Esophagus muscularis mucosa (tissue), 4 donors: ENCODE measurements around the gene CCDC92. TPM values are rescaled to one million over a fixed set of nuclear protein-coding genes. Genes with fewer than 3 reads are reported as not detected.

ENCODE experiments used
- DNase-seq: peaks from one replicate; pipeline ENCODE4 v3.0.0-alpha.2; 2017; ENCODE audit errors: extremely low spot score
- H3K27ac ChIP-seq, 4 donors: fragments of 200-600 bp; sonication (generic); replicated peaks in 1 of 4; 1 replicate in 3 of 4; 2 replicates in 1 of 4; pipeline ENCODE4 v1.5.1; 2016 to 2019; ENCODE audit warnings: mild to moderate bottlenecking in 1 of 4
- H3K27me3 ChIP-seq, 4 donors: fragments of 200-600 bp; sonication (generic); one replicate each; pipeline versions ENCODE4 v1.5.1 to v1.6.0; 2016 to 2019
- H3K36me3 ChIP-seq, 4 donors: fragments of 200-600 bp; sonication (generic); one replicate each; pipeline ENCODE4 v1.5.1; 2016 to 2019
- H3K4me1 ChIP-seq, 4 donors: fragments of 200-600 bp; sonication (generic); one replicate each; pipeline ENCODE4 v1.5.1; 2016 to 2019
- H3K4me3 ChIP-seq, 4 donors: fragments of 200-600 bp; sonication (generic); 1 replicate in 2 of 4; 2 replicates in 2 of 4; pipeline ENCODE4 v1.5.1; 2016 to 2019; ENCODE audit warnings: mild to moderate bottlenecking in 4 of 4, moderate library complexity in 1 of 4
- H3K9me3 ChIP-seq, 4 donors: fragments of 200-600 bp; sonication (generic); 1 replicate in 3 of 4; 2 replicates in 1 of 4; pipeline ENCODE4 v1.5.1; 2016 to 2019
- CTCF ChIP-seq, 3 experiments: fragments of 200-600 bp in 2 of 3; fragments of 450-650 bp in 1 of 3; sonication (generic) in 2 of 3; IDR thresholded peaks; one replicate each; pipeline ENCODE4 v1.5.1; 2017 to 2019; ENCODE audit warnings: antibody characterized with exemption in 3 of 3, mild to moderate bottlenecking in 2 of 3, moderate library complexity in 1 of 3
- EP300 ChIP-seq: sonication (generic); formaldehyde crosslinking; IDR thresholded peaks from one replicate; pipeline ENCODE4 v1.6.1; 2017; ENCODE audit warnings: antibody characterized with exemption
- POLR2A ChIP-seq: fragments of 450-650 bp; IDR thresholded peaks from one replicate; pipeline ENCODE4 v1.6.1; 2017; ENCODE audit warnings: antibody characterized with exemption, moderate library complexity, mild to moderate bottlenecking, low read depth
- POLR2AphosphoS5 ChIP-seq, 2 donors: sonication (generic); formaldehyde crosslinking; IDR thresholded peaks; one replicate each; pipeline ENCODE4 v1.6.1; 2017; ENCODE audit warnings: antibody characterized with exemption in 2 of 2
- WGBS: methylation state at CpG from one replicate; pipeline ENCODE4 v1.1.5; 2018; 5-methylcytosine and 5-hydroxymethylcytosine counted together
- intact Hi-C: fragments of 100-400 bp; cut with DNase I; formaldehyde crosslinking; loops from one replicate; pipeline ENCODE4 v1.15.1; 2023
- total RNA-seq, 4 donors: library from RNA; depleted of rRNA; stranded (reverse); fragments of >200 nt; gene quantifications; one replicate each; pipeline versions ENCODE4 v1.1.0 to v1.2.1, GENCODE V29; 2016

Gene CCDC92
- total RNA-seq, 4 donors from 2014 or later, result 42.2 to 66.3 (median 54.1) TPM

GRCh38 chr12:123893276-123893675 is 79.4 kb downstream of the CCDC92 start:
- H3K9me3 ChIP-seq, result no peaks in the 10 kb centered on the region
- DNase-seq, result no peak
- H3K4me3 ChIP-seq, result no peak overlapping the region
- peaks cover 0 to 31% (median 0%) of the 10 kb centered on the region in 4 donors for H3K27me3 ChIP-seq
- 72% methylated on average over 4 of the region's 9 CpGs for WGBS
- TF ChIP-seq CTCF (IDR thresholded peaks at IDR 0.05), result no peak
- TF ChIP-seq POLR2AphosphoS5 (IDR thresholded peaks at IDR 0.05), result no peak
- no peak for TF ChIP-seq EP300
- no peak for TF ChIP-seq POLR2A
- no peaks in the 10 kb centered on the region for H3K4me1 ChIP-seq
- intact Hi-C loops, result no loop called here
- H3K27ac ChIP-seq, result no peak overlapping the region
- no peaks in the 10 kb centered on the region for H3K36me3 ChIP-seq

GRCh38 chr12:123892853-123893252 is 79.8 kb downstream of the CCDC92 start:
- WGBS, result 85% methylated on average over 3 of the region's 10 CpGs
- no peaks in the 10 kb centered on the region for H3K9me3 ChIP-seq
- TF ChIP-seq EP300 (no peak), CTCF (IDR thresholded peaks at IDR 0.05) (no peak), POLR2AphosphoS5 (IDR thresholded peaks at IDR 0.05) (no peak), POLR2A (no peak)
- no peaks in the 10 kb centered on the region for H3K4me1 ChIP-seq
- H3K36me3 ChIP-seq, result no peaks in the 10 kb centered on the region
- H3K27ac ChIP-seq, result no peak overlapping the region
- intact Hi-C loops, result no loop called here
- peaks cover 0 to 35% (median 0%) of the 10 kb centered on the region in 4 donors for H3K27me3 ChIP-seq
- H3K4me3 ChIP-seq, result no peak overlapping the region
- DNase-seq, result no peak

GRCh38 chr12:123892180-123892559 is 80.5 kb downstream of the CCDC92 start:
- WGBS, result 85% methylated on average over 9 of the region's 9 CpGs
- Histone ChIP-seq H3K27ac (no peak overlapping the region), H3K4me3 (no peak overlapping the region), H3K36me3 (no peaks in the 10 kb centered on the region), H3K4me1 (no peaks in the 10 kb centered on the region), H3K9me3 (no peaks in the 10 kb centered on the region), H3K27me3 (peaks cover 0 to 41% (median 0%) of the 10 kb centered on the region in 4 donors)
- TF ChIP-seq POLR2A (no peak), EP300 (no peak), CTCF (IDR thresholded peaks at IDR 0.05) (no peak)
- intact Hi-C loops, result no loop called here
- no peak for DNase-seq

GRCh38 chr12:123891516-123892179 is 81.0 kb downstream of the CCDC92 start:
- Histone ChIP-seq H3K27ac (no peak overlapping the region), H3K4me1 (no peaks in the 10 kb centered on the region), H3K4me3 (no peak overlapping the region), H3K27me3 (peaks cover 0 to 46% (median 0%) of the 10 kb centered on the region in 4 donors), H3K9me3 (no peaks in the 10 kb centered on the region), H3K36me3 (no peaks in the 10 kb centered on the region)
- WGBS, result 67% methylated on average over 13 of the region's 15 CpGs
- TF ChIP-seq POLR2AphosphoS5 (IDR thresholded peaks at IDR 0.05) (no peak), POLR2A (no peak), CTCF (IDR thresholded peaks at IDR 0.05) (no peak), EP300 (no peak)
- DNase-seq, result no peak
- intact Hi-C loops, result no loop called here

GRCh38 chr12:123891011-123891410 is 81.6 kb downstream of the CCDC92 start:
- 84% methylated on average over 7 of the region's 7 CpGs for WGBS
- Histone ChIP-seq H3K27ac (no peak overlapping the region), H3K27me3 (peaks cover 0 to 51% (median 0%) of the 10 kb centered on the region in 4 donors), H3K4me1 (no peaks in the 10 kb centered on the region), H3K4me3 (no peak overlapping the region), H3K9me3 (no peaks in the 10 kb centered on the region), H3K36me3 (no peaks in the 10 kb centered on the region)
- no peak for DNase-seq
- TF ChIP-seq POLR2A (no peak), POLR2AphosphoS5 (IDR thresholded peaks at IDR 0.05) (no peak), EP300 (no peak), CTCF (IDR thresholded peaks at IDR 0.05) (no peak)
- intact Hi-C loops, result no loop called here
